Ramos (cell line): ENCODE results near the gene ZNF263.

Experiments used
- in situ Hi-C: fragments of 300-500 bp; cut with MboI; formaldehyde crosslinking; loops from one replicate; pipeline ENCODE4 v1.14.3; 2022; ENCODE audit warnings: low sequenced_read_pairs; ENCODE audit not compliant: unreplicated experiment

Gene ZNF263

DNA sequence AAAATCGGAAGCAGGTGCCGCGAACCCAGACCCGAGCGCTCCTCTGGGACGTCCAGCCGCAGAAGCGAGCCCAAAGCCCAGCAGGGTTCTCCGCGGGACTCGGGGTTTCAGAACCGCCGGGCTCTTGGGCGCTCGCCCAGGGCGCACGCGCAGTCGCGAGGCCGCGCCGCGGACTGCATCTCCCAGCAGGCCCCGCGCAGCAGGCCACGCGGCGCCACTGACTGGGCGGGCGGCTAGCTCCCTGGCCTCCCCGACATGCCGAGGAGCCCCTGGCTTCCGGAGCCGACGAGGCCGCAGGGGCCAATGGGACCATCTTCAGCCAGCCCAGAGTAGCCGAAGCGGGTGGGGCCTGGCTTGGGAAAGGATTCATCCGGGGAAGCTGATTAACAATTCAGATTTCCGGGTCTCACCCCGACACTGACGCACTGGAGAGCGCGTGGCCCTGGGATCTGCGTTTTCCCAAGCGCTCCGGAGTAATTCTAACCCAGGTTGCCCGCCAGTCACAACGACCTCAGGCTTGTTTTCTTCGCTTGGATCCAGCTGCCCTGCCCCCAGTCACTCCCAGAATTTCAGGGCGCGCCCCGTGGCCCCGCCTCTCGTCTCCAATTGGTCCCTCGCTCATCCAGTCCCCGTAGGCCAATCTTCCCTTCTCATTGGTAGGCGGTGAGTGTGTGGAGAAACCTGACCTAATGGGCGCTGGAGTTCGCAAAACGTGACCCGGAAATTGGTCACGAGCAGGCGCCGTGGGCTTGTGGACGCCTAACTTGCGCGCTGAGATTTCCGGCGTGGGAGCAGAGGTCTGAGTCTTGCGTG is at the start of gene ZNF263:
Gene ZNF263 (plus strand): TSS at position 762 of the 813 bp plus-strand sequence. CDS start 328 bp downstream, outside the sequence.
- in situ Hi-C loops: no loop called here

DNA sequence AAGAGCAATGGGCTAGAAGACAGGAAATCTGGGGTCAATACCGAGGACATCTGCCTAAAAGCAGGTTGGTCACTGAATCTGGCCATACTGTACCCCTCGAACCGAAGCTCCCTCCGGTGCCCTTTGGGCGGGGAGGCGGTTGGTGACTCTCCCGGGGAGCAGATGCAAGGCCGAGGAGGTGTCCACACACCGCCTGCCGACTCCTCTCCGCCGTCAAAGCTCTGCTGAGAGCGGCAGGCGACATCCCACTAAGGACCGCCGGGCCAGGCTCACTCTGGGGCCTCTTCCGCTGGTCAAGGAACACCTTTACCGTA is 48.8 kb upstream of the ZNF263 start:
- in situ Hi-C loops: no loop called here

DNA sequence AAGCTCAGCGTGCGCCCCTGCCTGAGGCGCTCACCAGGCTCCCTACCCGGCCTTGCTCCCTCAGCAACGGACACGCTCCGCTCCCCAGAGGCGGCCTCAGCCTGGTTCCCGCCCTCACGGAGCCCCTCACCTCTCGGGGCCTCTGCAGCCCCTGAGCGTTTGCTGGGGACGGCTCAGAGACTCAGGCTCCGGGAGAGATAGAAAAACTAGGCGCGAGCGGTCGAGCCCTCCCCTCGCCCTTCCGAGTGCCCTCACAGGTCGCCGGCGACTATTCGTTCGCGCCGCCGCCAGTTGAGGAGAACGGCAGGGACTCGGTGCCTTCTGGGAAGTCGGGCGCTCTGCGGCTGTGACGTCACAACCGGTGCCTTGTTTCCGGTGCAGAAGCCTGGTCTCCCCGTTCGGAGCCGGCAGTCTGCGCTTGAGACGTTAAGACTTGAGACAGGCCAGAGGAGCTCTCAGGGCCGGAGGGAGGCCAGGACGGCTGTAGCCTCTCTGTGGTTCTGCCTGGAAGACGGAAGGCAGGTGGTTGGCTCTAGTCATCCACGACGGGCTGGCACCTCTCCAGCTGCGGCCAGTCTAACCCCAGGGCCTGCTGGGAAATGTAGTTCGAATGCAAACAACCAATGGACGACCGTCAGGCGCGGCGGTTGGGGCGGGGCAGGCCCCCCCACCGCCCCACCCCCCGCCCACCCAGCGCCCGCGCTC is 48.3 kb upstream of the ZNF263 start, which contains the start of gene ZNF200:
Gene ZNF200 (minus strand): TSS at position 302 of the 705 bp plus-strand sequence. CDS start 1,403 bp downstream, outside the sequence.
- in situ Hi-C loops: no loop called here

DNA sequence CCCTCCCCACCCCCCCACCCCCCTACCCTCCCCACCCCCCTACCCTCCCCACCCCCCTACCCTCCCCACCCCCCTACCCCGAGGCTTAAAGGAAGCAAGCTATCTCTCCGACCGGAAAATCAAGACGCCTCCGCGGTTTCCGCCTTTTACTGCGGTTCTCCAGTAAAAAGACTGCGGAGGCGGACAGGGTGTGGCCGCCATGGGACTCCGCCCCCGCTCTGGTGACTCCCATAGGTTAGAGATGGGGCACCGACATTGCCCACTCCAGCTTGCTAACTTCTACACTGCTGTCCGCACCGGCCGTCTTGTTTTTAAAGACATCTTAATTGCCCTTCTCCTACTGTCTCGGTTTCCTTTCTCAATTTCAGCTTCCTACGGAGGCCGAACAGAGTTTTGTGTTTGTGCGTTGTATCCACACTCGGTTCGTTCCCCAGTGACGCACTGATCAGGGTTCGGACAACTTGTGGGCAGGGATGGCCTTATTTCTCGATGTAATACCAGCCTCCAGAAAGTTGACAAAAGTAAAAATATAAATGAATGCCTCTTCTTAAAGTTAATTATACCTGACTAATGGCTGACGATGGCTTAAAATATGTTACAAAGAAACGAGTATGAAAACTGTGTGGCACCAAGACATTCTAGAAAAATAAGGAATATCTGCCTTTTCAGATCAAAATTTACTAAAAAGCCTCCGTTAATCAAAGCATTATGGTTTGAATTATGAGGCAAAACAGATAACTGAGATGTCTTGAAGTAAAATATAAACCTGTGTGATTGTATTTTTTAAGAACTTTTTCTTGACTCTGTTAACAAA is 47.2 kb upstream of the ZNF263 start:
- in situ Hi-C loops: no loop called here

DNA sequence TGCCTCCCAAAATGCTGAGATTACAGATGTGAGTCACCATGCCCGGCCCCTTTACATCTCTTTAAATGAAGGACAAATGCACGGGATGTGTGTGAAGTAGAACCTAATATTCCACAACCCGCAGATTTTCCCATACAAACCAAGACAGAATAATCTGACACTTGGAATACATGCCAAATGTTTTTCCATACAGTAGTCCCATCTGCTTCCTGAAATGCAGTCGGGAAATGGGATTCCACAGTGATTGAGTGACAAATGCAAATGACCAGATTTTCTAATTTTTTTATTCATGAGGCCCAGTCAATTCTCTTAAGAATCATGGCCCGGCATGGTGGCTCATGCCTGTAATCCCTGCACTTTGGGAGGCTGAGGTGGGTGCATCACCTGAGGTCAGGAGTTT is 41.5 kb upstream of the ZNF263 start:
- in situ Hi-C loops: no loop called here

DNA sequence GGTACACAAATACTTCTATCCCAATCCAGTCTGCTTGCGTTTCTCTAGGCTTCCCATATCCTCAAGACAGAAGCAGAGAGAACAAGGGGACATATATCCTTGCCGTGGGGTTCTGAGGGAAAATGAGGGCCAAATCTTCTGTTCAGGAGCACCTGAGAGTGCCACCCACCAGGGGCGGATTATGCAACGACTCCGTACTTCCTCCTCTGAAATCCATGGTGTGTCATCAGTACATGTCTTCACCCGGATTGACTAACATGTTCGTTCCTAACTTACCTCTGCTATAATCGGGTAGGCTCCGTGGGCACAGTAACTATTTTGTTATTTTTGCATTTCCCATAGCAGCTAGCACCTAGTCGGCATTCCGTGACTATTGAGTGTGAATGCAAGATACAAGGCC is 40.6 kb upstream of the ZNF263 start:
- in situ Hi-C loops: no loop called here

DNA sequence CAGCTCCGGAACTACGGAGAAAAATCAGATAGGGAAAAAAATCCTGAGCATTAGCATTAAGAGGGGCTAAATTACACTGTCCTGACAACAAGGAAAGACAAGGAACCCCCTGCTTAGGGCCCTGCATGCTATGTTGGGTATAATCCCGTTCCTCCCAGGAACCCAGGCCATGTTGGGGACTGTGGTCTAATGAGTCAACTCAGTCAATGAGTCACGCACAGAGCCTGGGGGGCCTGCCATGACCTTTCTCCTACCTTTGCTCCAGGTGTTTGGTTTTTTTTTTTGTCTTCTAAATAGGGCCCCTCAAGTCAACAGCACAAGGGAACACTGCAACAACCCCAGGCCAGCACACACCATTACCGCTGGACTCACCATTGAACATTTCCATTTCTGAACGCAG is 39.4 kb upstream of the ZNF263 start:
- in situ Hi-C loops: no loop called here

DNA sequence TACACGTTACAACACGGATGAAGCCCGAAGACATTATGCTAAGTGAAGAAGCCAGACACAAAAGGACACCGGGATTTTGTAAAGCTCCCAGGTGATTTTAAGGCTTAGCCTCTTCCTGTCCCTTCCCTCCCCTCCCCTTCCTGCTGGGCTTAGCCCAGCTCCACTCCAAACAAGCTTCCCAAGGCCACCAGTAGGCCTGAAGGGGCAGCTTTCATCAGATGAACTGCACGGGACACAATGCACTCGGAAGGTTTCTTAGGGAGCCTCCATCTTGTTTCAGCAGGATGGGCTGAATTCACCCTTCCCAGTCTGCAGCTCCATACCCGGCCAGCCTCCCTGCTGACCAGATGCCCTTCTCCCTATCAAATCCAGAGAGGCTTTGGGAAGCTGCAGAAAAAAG is 37.3 kb upstream of the ZNF263 start:
- in situ Hi-C loops: no loop called here

DNA sequence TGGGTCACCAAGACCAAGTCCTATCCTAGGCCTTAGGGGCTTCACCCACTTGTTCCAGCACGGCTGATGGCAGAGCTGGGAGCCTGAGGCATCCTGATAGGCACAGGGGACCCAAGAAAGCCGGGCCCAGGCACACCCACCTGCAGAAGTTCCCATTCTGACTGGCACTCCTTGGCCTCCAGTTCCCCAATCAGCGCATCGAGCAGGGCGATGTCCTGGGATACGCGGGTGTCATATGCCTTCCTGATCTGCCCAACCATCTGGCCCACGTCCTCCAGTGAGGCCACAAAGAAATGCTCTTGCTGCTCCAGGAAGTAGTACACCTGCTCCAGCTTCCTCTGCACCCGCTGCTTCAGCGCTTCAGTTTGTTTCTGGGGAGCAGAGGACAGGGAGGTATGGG is 36.4 kb upstream of the ZNF263 start:
- in situ Hi-C loops: no loop called here

DNA sequence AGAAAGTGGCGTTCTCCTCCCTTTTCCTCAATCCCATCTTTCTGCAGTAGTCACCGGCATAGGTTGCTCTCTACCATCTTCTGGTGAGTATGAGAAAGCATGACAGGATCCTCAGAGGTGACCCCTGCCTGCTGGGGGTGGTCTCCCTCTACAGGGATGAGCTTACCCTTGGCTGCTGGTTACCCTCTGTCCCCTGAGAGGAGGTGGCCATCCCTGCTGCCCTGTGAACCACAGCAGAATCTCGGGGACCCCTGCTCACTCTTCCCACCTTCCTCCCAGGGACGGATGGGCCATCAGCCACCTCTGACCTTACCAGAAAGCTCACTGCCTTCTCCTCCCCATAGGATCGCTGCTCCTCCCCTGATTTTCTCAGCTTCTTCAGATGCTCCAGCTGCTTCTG is 34.7 kb upstream of the ZNF263 start:
- in situ Hi-C loops: no loop called here

DNA sequence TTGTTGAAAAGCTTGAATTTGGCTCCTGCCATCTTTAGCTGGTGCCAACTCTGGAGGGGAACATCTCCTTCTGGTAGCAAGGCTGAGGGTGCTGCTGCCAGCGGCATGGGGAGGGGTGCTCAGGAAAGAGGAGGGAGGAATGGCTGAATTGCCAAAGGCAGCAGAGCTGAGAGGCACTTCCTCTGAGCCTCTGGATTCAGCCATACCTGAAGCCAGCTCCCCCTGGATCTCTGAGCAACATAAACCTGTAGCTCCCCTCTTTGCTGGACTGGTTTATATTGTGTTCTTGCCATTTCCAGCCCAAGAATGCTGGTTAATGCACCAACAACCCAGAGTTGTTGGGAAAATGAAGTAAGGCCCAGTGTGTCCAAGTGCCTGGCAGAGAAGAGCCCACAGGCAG is 34.3 kb upstream of the ZNF263 start:
- in situ Hi-C loops: no loop called here

DNA sequence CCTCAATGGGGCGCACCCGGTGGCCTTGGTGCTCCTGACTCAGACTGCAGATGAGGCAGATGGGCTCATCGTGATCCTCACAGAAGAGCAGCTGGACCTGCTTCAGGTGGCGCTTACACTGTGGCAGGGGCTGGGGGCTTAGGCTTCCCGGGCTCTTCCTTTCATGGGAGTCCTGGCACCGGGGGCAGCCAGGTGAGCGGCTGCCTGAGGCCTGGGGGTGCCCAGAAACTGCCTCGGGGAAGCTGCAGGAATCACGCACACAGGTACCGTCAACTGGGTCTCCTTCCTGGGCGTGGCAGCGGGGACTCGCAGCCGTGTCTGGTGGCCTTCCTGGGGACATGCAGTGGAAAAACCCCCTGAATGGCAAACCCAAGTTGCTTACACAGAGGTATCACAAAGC is 33.8 kb upstream of the ZNF263 start:
- in situ Hi-C loops: no loop called here

DNA sequence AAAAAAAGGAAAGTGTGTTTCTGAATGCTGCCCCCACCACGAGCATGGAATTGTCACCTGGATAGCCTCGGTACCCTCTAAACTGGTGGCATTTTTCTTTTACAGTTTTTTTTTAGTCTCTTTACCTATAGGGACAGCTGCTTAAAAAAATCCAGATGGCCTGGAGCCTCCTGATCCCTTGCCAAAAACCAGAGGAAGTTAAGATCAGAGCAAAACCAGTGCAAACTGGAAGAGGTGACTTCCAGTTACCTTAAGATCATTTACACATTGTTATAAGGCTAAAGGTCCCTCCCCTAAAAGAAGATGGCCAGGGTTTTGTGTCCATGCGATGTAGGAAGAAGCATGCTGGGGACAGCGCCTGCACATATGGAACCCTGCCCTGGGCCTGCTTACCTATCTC is 30.3 kb upstream of the ZNF263 start:
- in situ Hi-C loops: no loop called here

DNA sequence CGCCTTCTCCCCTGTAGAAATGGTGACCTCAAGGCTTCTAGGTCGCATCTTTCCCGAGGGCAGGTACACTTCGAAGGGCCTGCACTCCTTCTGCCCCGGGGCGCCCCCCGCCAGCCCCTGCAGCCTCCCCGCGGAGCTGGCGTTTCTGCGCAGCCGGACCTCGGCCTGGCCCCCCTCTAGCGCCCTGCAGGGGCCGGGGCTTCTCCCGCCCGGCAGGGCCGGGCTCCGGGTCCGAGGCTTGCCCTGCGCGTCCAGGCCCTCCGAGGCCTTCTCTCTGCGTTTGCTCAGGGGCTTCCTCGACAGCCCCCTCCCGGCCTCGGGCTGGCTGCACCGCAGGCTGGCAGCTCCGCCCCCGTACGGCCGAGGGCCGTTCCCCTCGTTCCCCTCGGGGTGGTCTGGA is 29.0 kb upstream of the ZNF263 start:
- in situ Hi-C loops: no loop called here

DNA sequence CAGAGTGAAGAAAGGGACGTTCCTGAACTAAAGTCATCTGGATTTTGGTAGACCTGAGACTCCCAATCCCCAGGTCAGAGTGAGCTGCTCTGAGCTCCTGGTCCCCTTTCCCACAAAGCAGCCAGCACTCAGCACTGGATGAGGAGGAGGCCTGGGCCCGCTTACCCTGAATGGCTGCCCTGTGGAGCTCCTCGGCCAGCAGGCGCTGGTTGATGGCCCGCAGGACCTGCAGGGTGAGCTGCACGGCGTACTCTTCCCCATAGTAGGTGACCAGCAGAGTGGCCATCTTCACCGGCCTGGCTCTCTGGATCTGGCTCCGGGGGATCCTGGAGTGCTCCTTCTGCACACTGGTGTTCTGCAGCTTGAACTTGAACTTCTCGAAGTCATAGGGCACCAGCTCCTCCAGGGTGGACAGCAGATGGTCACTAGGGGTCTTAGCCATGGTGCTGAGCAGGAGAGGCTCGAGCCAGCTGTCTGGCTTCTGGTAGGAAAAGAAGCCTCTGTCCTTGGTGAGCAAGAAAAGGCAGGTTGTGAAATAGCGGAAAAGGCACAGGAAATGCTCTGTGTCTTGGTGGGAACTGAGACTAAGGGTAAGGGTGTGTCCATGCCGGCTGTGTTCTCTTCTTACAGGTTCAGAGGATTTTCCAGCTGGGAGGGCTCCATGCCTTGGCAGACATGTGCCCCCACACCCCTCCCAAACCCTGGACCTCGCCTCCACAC is 27.0 kb upstream of the ZNF263 start, which contains the start of gene MEFV:
Gene MEFV (minus strand): TSS at position 488 of the 720 bp plus-strand sequence. CDS start 46 bp downstream, at position 442.
- in situ Hi-C loops: no loop called here

DNA sequence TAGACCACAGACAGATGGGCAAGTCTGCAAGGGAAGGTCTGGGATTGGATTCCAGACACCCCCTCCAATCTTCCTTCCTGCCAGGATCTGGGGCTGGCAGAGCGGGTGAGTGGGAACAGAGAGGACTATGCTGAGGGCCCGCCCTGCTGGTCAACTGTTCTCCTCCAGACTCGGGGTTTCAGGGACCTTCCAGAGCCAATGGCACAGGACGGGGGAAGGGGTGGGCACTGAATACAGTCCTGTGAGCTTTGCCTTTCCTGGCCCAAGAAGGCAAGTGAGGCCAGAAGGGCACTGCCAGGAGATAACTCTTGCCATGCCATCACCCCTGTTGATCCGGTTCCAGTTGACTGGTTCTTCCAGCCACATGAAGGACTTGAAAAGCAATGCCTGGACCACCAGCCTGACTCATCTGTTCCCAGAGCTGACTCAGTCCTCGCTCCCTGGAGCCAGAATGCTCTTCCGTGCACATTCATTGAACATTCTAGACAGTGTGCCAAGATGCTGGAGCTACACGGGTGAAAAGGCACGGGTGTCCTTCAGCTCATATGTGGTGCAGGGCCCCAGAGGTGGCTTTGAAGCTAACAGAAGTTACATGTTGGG is 26.3 kb upstream of the ZNF263 start:
- in situ Hi-C loops: no loop called here

DNA sequence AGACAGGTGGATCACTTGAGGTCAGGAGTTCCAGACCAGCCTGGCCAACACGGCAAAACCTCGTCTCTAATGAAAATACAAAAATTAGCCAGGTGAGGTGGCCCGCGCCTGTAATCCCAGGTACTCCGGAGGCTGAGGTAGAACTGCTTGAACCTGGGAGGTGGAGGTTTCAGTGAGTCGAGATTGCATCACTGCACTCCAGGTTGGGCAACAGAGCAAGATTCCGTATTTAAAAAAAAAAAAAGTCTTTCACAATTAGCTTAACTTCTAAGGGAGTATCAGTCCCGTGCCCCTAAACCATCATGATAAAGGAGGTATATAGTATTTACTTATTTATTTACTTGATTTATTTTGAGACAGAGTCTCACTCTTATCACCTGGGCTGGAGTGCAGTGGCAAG is 23.5 kb upstream of the ZNF263 start:
- in situ Hi-C loops: no loop called here

DNA sequence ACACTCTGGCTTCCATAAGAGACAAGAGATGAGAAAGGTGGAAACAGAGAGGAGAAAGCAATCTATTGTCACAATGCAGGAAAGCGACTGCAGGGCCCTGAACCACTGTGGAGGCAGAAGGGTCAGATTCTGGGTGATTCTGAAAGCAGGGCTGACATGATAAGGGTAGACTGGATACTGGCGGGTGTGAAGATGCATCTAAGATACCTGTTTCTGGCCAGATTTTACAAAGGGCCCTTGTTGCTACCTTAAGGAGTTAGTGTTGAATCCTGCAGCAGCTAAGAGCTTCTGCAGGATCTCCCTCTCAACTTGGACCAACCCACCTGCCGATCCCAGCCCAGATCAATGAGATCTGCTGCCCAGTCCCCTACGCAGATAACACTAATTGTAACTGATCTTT is 20.8 kb upstream of the ZNF263 start:
- in situ Hi-C loops: no loop called here

DNA sequence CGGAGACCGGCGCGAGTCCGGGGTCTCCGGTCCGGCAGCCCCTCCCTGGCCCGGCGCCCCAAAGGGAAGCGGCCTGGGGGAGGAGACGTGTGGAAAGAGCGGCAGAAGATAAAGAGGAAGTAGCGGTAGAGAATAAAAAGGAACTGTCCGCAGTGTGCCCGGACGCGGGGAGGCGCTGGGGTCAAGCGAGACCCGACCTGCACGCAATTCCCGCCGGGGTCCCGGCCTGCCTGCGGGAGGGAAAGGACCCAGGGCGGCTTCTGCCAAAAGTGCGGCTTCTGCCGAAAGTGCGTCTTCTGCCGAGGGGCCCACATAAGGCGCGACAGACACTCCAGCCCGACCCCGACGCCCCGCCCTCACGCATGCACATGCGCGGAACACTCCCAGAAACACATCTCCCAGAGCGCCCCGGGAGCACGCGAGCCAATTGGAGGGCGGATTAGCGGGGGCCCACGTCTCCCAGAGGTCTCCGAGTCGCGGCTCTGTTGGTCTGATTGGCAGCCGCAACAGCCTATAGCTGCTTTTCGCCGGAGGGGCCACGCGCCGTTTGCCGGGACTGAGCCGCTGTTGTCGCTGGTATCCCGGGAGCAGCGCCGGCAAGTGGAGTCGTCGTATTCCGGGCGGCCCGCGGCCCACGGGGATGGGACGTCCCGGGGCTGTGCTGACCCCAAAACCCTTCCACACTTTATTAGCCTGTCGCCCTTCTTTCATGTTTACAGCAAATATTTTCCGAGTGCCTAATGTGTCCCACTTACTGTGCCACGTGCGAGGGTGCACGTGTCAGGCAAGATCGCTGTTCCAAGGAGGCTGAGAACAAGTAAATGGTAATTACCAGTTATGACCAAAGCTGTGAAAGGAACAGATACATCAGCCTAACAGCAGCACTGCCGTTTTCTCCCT is 18.9 kb upstream of the ZNF263 start:
- in situ Hi-C loops: no loop called here
